Cardiac fibroblast (primary cell): ENCODE data around the gene CHID1.

ENCODE experiments used
- DNase-seq, 2 donors: peaks; one replicate each; pipeline versions ENCODE4 v3.0.0 to v3.0.0-alpha.2; 2010; ENCODE audit warnings: low read depth in 2 of 2
- H3K4me3 ChIP-seq, 2 donors: replicated peaks in 1 of 2; 1 replicate in 1 of 2; 2 replicates in 1 of 2; pipeline ENCODE4 v1.5.1; 2011; ENCODE audit warnings: low read depth in 2 of 2, low read length in 2 of 2, mild to moderate bottlenecking in 2 of 2, moderate library complexity in 1 of 2
- TF ChIP-seq, protein P1 (sequence below): IDR thresholded peaks from one replicate; pipeline ENCODE4 v1.5.1; 2011; ENCODE audit warnings: low read depth, mild to moderate bottlenecking, low read length, inconsistent platforms

The CHID1 gene

DNA sequence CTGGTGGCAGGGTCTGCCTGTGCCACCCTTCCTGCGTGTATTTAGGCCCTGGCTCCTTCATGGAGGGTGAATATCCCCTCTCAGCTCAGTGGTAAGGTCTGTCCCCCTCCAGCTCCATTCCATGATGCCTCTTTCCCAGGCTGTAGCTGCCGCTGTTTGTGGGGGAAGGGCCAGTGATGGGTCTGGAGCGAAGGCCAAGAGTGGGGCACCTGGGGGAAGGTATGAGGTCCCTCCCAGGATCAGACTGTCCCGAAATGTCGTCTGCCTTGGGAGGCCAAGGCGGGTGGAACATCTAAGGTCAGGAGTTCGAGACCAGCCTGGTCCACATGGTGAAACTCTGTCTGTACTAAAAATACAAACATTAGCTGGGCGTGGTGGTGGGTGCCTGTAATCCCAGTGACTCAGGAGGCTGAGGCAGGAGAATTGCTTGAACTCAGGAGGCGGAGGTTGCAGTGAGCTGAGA, 76.7 kb downstream of the CHID1 start:
- TF ChIP-seq, protein P1, sequence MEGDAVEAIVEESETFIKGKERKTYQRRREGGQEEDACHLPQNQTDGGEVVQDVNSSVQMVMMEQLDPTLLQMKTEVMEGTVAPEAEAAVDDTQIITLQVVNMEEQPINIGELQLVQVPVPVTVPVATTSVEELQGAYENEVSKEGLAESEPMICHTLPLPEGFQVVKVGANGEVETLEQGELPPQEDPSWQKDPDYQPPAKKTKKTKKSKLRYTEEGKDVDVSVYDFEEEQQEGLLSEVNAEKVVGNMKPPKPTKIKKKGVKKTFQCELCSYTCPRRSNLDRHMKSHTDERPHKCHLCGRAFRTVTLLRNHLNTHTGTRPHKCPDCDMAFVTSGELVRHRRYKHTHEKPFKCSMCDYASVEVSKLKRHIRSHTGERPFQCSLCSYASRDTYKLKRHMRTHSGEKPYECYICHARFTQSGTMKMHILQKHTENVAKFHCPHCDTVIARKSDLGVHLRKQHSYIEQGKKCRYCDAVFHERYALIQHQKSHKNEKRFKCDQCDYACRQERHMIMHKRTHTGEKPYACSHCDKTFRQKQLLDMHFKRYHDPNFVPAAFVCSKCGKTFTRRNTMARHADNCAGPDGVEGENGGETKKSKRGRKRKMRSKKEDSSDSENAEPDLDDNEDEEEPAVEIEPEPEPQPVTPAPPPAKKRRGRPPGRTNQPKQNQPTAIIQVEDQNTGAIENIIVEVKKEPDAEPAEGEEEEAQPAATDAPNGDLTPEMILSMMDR: no peak
- peak overlapping the region; percentile 76 to 78 for H3K4me3 ChIP-seq
- peak in 1 of 2 donors; percentile 58 for DNase-seq

DNA sequence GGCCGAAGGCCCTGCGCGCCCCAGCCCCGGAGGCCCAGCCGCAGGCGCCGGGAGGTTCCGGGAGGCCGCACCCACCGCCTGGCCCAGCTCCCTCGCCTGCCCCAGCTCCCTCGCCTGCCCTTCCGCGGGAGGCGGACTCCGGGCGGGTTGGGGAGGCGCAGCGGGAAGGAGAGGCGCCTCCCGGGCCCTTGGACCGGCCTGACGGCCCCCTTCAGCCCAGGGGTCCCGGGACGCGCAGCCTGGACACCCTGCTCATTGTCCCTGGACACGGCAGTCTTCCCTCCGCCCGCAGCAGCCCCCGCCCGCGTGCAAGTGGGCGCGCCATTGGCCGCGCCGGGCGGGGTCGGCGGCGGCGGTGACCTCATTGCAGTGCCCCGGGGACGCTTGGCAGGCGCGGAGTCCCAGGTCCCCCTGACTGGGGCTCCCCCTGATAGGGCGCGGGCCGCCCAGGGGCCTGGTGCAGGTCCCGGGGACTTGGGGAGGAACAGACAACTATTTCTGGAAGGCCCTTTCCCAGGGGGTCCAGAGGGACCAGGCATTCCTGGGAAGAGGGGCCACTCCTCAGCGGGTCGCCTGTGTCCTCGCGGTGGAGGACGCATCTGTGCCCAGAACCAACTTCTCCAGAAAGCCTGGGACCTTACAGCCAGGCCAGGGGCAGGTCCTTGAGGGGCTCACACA, 77.4 kb downstream of the CHID1 start:
- TF ChIP-seq, protein P1: no peak
- peak; percentile 54 to 60 for DNase-seq
- H3K4me3 ChIP-seq: peak overlapping the region; percentile 76 to 78

DNA sequence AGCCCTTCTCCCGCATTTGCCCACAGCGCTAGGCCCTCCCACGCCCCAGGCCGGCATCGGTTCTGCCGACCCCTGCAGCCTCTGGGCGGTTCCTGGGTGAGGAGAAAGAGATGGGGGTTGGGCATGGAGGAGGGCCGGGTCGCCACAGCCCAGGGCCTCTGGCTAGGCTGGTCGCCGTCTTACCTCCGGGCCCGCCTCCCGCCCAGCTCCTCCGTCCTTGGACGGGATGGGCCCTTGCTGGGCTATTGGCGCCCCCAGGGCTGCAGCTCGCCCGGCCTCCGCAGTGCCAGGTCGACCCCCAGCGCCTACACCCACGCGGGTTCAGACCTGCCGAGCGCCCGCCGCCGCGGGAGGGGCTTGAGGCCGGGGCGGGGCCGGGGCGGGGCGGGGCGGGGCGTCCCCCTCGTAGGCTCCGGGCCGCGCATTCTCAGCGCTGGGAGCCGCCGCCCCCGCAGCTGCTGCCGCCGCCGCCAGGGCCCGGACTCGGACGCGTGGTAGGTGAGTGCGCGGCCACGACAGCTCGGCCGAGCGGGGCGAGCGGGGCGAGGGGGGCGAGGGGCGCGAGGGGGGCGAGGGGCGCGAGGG, 78.0 kb downstream of the CHID1 start, which contains the start of gene CD151:
TSS of gene CD151 (plus strand) at position 424 of the 585 bp plus-strand sequence. CDS start 3,118 bp downstream, outside the sequence.
- DNase-seq: peak; percentile 46 to 66
- H3K4me3 ChIP-seq: peak within 1 kb of the TSS; percentile 76 to 78
- TF ChIP-seq, protein P1: no peak

DNA sequence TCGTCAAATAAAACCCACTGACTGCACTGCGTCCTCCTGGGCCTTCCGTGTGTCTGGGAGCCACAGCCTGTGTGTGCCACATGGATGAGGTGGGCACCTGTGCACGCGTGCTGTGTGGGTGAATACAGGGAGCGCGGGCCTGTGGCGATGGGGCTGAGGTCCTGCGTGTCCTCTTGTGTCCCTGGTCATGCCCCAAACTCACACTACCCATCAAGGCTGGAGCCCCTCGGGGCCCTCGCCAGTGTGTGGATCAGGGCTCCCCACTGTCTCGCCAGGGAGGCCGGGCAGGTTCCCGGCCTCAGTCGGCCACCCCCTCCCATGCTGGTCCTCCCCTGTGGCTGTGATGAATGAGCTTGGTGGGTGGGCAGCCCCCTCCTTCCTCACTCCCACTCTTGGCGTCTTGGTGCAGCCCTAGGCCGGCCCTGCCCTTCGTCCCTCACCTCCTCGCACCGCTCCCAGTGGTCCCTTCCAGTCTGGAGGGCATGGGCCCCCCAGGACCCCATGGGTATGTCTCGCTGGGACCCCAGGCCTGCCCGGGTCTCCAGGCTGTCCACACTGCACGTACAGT, 78.6 kb downstream of the CHID1 start:
- TF ChIP-seq, protein P1: no peak
- no peak for DNase-seq
- H3K4me3 ChIP-seq: peak overlapping the region; percentile 49 to 59

DNA sequence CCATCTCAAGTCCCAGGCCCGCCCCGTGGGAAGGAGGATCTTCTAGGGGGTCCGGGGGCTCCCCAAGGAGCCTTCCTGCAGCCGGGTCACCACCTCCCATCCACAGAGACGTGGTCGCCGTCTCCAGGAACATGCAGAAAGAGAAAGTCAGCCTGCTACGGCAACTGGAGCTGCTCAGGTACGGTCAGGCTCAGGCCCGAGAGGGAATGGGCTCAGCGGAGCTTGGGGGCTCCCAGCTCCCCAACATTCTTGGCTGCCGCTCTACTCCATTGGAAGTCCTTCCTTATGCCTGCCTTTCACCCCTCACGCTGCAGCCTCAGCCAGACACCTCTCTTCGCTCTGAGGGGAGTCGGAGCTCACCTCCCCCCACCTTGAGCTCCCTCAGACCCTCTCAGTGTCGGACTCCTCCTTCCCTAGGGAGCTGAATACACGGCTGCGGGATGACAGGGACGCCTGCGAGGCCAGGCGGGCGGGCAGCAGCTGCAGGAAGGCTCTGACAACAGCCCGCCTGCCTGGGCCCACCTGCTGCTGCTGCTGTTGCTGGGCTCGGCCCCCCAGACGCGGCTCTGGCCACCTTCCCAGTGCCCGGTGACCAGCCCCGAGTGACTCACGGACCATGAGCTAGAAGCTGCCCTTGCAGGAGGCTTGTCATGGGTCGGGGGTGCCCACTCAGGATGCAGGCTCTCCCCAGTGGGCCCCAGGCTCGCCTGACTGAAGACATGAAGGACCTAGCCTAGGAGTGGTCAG, 79.3 kb downstream of the CHID1 start:
- DNase-seq: peak in 1 of 2 donors; percentile 47
- H3K4me3 ChIP-seq: no peak overlapping the region

More for the DNA sequence above, 79.3 kb downstream of the CHID1 start:
- TF ChIP-seq, protein P1: no peak
